HG02571 (cell line): ENCODE measurements around the gene C2CD5.
"Not testable (repeated sequence)": the region's sequence is repeated elsewhere in the genome, so short reads cannot be mapped to it uniquely, and the experiment has no call there.

Experiments
- ATAC-seq: cut with Tn5 transposase; IDR thresholded peaks from one replicate; pipeline ENCODE4 v1.9.1; 2021; ENCODE audit warnings: mild to moderate bottlenecking, moderate library complexity; ENCODE audit not compliant: unreplicated experiment

The C2CD5 gene

GRCh38 chr12:22544038-22544979 lies at the start of gene C2CD5:
Gene C2CD5 (minus strand): TSS chr12:22544542. CDS start chr12:22544150, 392 bp downstream.
- ATAC-seq: peak; percentile 80

GRCh38 chr12:22593864-22594263 lies 49.5 kb upstream of the C2CD5 start:
- ATAC-seq: no peak

- ATAC-seq: no peak
These were observed 44.5 kb upstream of the C2CD5 start for GRCh38 chr12:22588817-22589216.

GRCh38 chr12:22578328-22578727 lies 34.0 kb upstream of the C2CD5 start:
- ATAC-seq: no peak

GRCh38 chr12:22577667-22578066 lies 33.3 kb upstream of the C2CD5 start:
- ATAC-seq: no peak

GRCh38 chr12:22576473-22576872 lies 32.1 kb upstream of the C2CD5 start:
- ATAC-seq: no peak

- no peak for ATAC-seq
These were observed 31.7 kb upstream of the C2CD5 start for GRCh38 chr12:22576065-22576464.

- ATAC-seq: no peak
These were observed 30.6 kb upstream of the C2CD5 start for GRCh38 chr12:22574921-22575320.

- no peak for ATAC-seq
These were observed 28.8 kb upstream of the C2CD5 start for GRCh38 chr12:22573181-22573580.

- ATAC-seq: no peak
These were observed 24.9 kb upstream of the C2CD5 start for GRCh38 chr12:22569253-22569652.

GRCh38 chr12:22562036-22563028 lies 18.0 kb upstream of the C2CD5 start:
- ATAC-seq: no peak

- ATAC-seq: not testable (repeated sequence)
These were observed 10.4 kb upstream of the C2CD5 start for GRCh38 chr12:22554750-22555149.

- ATAC-seq: no peak
These were observed 7.3 kb upstream of the C2CD5 start for GRCh38 chr12:22551624-22552023.

GRCh38 chr12:22545255-22545654 lies 913 bp upstream of the C2CD5 start:
- ATAC-seq: no peak

GRCh38 chr12:22543246-22544037 lies 900 bp downstream of the C2CD5 start:
- ATAC-seq: peak; percentile 42

GRCh38 chr12:22541496-22542155 lies 2.7 kb downstream of the C2CD5 start:
- ATAC-seq: no peak

GRCh38 chr12:22539055-22539454 lies 5.3 kb downstream of the C2CD5 start:
- no peak for ATAC-seq

GRCh38 chr12:22538311-22538710 lies 6.0 kb downstream of the C2CD5 start:
- ATAC-seq: no peak

- no peak for ATAC-seq
These were observed 7.3 kb downstream of the C2CD5 start for GRCh38 chr12:22536971-22537544.
